Islet of Langerhans (tissue), 1 donor: ENCODE data around the gene CSTA.

ENCODE experiments used
- FAIRE-seq: peaks from one replicate; lab custom pipeline; 2011; peaks lifted over from hg19 to GRCh38; lab: Jason Lieb, UNC

Gene CSTA

GRCh38 chr3:122322095-122323075 lies 2.7 kb upstream of the CSTA start:
- no peak for FAIRE-seq

DNA sequence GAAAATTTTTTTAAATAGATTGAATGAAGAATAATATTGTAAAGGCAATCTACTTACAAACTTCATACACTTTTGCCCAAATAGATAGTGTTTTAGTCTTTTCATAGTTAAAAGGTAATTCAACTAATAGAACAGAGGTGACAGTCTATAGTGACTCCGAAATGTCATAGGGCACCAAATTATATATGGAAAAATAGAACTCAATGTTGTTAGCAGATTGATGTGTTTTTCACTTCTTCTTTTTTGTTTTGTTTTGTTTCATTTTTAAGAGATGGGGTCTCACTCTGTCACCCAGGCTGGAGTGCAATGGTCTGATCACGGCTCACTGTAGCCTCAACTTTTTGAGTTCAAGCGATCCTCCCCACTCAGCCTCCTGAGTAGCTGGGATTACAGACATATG lies 721 bp downstream of the CSTA start:
- FAIRE-seq = no peak

- no peak for FAIRE-seq
Observed at GRCh38 chr3:122331886-122332285, 6.8 kb downstream of the CSTA start.

DNA sequence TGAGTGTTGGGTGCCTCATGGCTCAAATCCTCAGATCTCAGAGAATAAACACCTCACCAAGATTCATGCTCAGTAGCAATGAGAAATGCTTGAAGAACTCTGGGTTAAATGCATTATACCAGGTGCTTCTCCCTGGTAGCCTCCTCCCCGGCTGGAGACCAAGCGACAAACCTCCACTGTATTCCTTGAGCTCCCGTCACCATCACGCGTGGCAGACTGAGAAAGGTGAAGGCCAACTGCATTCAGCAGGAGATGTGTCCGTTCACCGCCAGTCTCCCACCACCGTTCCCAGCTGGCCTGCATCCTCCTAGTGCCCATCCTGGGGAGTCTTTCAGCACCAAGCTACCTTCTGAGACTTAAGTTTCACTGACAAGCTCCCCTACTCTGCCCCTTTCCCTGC lies 7.5 kb downstream of the CSTA start:
- FAIRE-seq = no peak

DNA sequence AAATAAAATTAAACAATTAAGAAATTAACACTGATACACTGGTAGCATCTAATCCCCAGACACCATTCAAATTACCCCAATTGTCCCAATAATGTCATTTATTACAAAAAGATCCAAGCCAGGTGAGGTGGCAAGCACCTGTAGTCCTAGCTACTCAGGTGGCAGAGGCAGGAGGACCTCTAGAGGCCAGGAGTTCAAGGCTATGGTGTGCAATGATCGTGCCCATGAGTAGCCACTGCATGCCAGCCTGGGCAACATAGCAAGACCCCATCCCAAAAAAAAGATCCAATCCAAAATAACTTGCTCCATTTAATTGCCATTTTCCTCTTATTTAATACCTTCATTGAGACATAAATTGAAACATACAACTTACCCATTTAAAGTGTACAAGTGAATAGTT lies 17.8 kb downstream of the CSTA start:
- no peak for FAIRE-seq

GRCh38 chr3:122343654-122344053 lies 18.6 kb downstream of the CSTA start:
- no peak for FAIRE-seq

- no peak for FAIRE-seq
Observed at GRCh38 chr3:122349171-122349570, 24.1 kb downstream of the CSTA start.

GRCh38 chr3:122350814-122351418 lies 25.9 kb downstream of the CSTA start:
- FAIRE-seq = no peak

DNA sequence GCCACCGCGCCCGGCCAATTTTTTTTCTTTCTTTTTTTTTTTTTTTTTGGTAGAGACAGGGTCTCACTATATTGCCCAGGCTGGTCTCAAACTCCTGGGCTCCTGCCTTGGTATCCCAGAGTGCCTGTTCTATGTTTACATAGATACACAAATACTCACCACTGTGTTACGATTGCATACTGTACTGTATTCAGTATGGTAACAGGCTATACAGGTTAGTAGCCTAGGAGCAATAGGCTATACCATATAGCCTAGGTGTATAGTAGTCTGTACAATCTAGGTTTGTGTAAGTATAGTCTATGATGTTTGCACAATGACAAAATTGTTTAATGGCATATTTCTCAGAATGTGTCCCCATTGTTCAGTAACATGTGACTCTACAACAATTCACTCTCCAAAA lies 26.6 kb downstream of the CSTA start:
- no peak for FAIRE-seq

- no peak for FAIRE-seq
Observed at GRCh38 chr3:122353215-122353614, 28.2 kb downstream of the CSTA start.

DNA sequence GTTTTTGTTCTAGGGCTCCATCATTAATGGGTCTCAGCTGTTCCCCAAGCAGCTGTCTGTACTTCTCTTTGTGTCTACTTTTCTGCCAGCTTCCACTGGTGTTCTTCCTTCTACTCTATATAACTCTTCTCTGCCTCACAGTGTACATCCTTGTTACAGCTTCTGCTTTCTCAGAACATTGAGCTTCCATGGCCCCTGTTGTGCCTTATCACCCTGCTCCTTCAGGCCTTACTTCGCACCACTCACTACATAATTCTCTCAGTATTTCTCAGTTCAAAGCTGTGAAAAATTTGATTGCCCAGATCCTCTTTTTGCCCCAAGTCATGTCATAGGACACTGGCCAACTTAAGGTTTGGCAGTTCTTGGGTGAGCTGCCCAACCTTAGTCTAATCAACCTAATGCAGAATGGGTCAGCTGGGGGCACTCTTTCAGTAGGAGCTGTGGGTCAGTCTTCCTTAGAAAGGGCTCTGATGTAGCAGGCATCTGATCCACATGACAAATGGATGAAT lies 28.9 kb downstream of the CSTA start:
- no peak for FAIRE-seq

- no peak for FAIRE-seq
Observed at GRCh38 chr3:122355612-122356011, 30.6 kb downstream of the CSTA start.

- no peak for FAIRE-seq
Observed at GRCh38 chr3:122356402-122356801, 31.4 kb downstream of the CSTA start.

DNA sequence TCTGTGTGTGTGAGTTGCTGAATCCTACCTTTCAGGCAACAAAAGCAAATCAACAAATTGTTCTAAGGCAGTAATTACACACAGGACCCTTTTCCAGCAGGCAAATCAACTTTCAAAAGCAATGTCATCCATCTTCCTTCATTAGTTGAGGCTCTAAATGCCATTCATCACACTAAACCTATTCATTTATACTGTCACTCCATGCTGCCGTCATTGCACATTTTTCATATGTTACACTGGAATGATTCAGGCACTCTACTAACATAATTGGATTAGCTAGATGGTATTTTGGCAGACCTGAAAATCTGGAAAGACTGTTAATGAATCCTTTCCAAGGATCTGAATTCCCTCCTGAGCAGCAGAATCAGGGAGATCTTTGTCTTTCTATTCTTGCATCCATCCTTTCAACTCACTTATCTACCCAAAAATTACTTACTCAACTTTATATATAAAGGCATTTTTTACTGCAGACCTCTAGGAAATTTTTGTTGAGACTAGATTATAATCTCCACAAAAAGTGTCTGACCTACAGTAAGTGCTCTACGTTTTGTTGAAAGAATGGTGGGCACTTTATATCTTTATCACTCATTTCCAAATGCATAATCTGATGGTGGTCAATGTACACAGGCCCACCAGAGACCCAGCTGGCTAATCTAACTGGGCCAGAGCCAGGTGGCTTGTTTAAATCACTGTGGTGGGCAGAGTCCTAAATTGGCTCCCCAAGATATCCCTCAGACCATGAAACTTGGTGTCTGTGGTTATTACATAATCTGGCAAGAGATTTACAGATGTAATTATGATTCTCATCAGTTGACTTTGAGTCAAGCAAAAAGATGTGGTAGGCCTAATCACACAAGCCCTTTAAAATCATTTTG lies 33.0 kb downstream of the CSTA start:
- no peak for FAIRE-seq

DNA sequence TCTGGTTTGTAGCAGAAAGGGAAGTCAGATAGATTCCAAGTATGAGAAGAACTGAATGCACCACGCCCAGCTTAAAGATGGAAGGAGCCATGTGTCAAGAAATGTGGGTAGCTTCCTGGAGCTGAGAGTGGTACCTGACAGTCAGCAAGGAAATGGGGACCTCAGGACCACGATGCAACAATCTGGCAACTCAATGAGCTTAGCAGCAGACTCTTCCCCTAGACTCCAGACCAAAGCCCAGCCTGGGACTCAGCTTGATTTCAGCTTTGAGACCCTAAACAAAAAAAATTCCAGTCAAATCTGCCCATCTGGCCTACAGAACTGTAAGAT lies 33.6 kb downstream of the CSTA start:
- FAIRE-seq = no peak

- no peak for FAIRE-seq
Observed at GRCh38 chr3:122362026-122362425, 37.0 kb downstream of the CSTA start.

DNA sequence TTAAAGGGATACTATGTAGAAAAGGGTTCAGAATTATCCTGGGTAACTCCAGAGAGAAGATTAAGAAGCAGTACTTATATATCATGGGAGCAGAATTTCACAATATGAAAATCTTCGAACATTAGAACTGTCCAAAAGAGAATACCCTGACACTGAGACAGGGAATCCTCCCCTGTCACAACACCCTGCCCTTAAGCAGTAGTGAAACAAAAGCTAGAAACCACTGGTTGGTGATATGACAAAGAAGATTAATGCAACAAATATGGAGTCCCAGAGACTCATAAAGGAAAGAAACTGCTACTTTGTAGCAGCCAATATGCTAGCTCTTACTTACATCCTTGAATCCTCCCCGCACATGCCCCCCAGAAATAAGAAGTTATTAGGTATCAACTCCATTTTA lies 39.4 kb downstream of the CSTA start:
- no peak for FAIRE-seq

DNA sequence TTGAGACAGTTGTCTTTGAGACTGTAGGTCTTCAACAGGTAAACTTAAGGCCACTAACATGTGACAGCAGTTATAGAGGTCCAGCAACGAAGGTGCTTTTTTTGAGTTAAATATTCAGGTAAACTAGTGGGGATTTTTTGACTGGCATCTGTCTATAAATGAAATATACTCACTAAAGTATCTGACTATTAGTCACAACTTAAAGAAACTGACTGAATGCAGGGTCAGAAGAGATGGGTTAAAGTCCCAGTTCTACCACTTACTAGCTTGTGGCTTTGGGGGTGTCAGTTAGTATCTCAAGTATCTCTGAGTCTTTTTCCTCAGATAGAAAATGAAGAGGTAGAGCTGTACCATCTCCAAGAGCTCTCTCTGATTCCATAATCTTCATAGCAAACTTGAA lies 40.0 kb downstream of the CSTA start:
- FAIRE-seq = no peak

DNA sequence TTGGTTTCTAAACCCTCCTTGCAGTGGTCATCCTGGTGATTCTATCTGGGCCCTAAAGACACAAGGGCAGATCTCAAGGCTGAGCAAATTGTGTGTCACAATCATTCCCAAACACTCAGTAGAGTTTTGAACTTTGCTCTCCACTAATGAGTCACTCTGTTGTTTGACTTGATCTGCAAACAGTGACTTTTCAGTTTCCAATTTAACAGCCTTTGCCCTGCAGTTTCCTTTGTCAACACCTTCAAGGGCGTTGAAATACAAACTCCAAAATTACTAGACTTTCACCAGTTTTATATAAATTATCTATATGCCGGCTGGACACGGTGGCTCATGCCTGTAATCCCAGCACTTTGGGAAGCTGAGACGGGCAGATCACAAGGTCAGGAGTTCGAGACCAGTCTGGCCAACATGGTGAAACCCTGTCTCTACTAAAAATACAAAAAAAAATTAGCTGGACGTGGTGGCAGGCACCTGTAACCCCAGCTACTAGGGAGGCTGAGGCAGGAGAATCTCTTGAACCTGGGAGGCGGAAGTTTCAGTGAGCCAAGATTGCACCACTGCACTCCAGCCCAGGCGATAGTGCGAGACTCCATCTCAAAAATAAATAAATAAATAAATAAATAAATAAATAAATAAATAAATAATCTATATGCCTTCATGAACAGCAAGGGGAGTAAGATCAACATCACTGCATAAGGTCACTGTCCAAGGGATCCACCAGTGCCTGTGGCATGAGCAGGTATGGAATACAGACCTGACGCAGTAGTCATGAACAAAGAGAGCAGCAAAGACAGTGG lies 40.7 kb downstream of the CSTA start:
- peak; percentile 73 for FAIRE-seq

GRCh38 chr3:122366379-122366749 lies 41.3 kb downstream of the CSTA start:
- FAIRE-seq = no peak

DNA sequence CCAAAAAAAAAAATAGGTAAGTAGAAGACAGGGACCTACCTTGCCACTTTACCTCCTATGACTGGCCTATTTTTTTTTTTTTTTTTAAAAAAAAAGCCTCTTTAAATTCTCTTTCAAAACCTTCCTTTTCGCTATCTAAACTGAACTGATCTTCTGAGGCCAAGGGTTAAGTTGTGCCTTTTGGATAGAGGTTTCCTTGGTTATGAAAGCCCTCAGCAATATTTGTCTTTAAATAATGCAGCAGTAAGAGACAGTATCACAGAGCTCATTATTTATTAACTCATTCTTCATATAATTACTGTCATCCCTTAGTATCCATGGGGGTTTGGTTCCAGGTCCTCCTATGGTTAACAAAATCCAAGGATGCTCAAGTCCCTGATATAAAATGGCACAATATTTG lies 49.0 kb downstream of the CSTA start:
- no peak for FAIRE-seq

GRCh38 chr3:122377975-122378374 lies 52.9 kb downstream of the CSTA start:
- FAIRE-seq = no peak
